Peyer's patch (tissue), 4 donors: Measurements from ENCODE around the gene XPNPEP1.

Experiments
- POLR2A ChIP-seq, 2 donors: fragments of 450-650 bp; IDR thresholded peaks; one replicate each; pipeline ENCODE4 v1.5.1; 2017; ENCODE audit warnings: antibody characterized with exemption in 2 of 2, mild to moderate bottlenecking in 2 of 2, moderate library complexity in 2 of 2
- TF ChIP-seq, protein P1 (sequence below), 6 experiments: fragments of 450-650 bp in 4 of 6; fragments of 200-600 bp in 2 of 6; sonication (generic) in 1 of 6; IDR thresholded peaks; one replicate each; pipeline ENCODE4 v1.5.1; 2017 to 2019; ENCODE audit warnings: antibody characterized with exemption in 6 of 6, mild to moderate bottlenecking in 3 of 6, moderate library complexity in 1 of 6

DNA sequence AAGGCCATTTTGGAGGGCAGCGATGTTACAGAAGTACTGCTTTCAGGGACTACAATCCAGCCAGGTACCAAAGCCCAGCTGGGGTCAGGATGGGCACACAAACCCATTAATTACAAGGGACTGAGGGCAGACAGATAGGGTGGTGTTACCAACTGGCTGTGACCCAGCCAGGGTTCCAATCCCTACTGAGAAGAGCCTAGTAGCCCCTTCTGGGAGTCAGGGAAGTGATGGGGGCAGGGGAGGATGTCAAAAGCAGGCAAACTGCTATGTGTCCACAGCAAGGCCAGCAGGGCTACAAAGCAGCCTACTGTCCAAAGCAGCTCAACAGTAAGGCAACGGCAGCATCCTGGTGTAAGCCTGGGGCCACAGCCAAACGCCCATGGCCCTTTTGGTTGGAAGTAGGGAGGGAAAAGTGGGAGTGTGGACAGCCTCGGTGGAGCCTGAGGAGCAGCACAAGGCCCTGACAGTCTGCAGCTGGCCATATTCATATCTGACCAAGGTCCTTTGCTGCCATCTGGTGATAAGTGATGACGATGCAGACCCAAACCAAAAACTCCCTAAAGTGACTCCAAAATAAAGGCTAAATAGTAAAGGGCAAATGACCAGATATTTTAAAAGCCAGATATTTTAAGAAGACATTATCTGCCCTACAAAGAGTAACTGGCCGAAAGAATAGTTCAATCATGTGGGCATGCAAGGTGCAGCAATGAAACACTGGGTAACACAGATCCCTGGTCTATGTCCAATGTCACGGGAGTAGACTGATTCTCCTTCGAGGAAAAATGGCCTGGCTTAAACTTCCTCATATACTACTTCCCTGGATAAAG, 56.9 kb downstream of the XPNPEP1 start:
- TF ChIP-seq, protein P1, sequence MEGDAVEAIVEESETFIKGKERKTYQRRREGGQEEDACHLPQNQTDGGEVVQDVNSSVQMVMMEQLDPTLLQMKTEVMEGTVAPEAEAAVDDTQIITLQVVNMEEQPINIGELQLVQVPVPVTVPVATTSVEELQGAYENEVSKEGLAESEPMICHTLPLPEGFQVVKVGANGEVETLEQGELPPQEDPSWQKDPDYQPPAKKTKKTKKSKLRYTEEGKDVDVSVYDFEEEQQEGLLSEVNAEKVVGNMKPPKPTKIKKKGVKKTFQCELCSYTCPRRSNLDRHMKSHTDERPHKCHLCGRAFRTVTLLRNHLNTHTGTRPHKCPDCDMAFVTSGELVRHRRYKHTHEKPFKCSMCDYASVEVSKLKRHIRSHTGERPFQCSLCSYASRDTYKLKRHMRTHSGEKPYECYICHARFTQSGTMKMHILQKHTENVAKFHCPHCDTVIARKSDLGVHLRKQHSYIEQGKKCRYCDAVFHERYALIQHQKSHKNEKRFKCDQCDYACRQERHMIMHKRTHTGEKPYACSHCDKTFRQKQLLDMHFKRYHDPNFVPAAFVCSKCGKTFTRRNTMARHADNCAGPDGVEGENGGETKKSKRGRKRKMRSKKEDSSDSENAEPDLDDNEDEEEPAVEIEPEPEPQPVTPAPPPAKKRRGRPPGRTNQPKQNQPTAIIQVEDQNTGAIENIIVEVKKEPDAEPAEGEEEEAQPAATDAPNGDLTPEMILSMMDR (IDR thresholded peaks at IDR 0.05): peak in 2 of 6 experiments; percentile 14 to 22
- TF ChIP-seq POLR2A (IDR thresholded peaks at IDR 0.05): no peak
